Thoracic aorta (tissue), 2 donors: ENCODE results near the gene KIT. TPM values are rescaled to one million over a fixed set of nuclear protein-coding genes. Genes with fewer than 3 reads are reported as not detected.
"Not testable (repeated sequence)": the region's sequence is repeated elsewhere in the genome, so short reads cannot be mapped to it uniquely, and the experiment has no call there.

ENCODE experiments used
- ATAC-seq: fragments of 150-250 bp; one replicate; pipeline ENCODE4 v1.8.0; 2017; ENCODE audit warnings: low read depth; ENCODE audit not compliant: insufficient number of reproducible peaks, low FRiP score
- DNase-seq: peaks from one replicate; pipeline ENCODE4 v3.0.0-alpha.2; 2020; ENCODE audit warnings: low spot score
- H3K27ac ChIP-seq, 2 donors: fragments of 200-600 bp; sonication (generic); 1 replicate in 1 of 2; 2 replicates in 1 of 2; pipeline ENCODE4 v1.5.1; 2016; ENCODE audit warnings: mild to moderate bottlenecking in 2 of 2, moderate library complexity in 2 of 2
- H3K27me3 ChIP-seq: fragments of 200-600 bp; sonication (generic); replicated peaks from 2 replicates; pipeline ENCODE4 v1.6.0; 2016; ENCODE audit warnings: mild to moderate bottlenecking; ENCODE audit not compliant: insufficient read depth
- H3K36me3 ChIP-seq: fragments of 200-600 bp; sonication (generic); one replicate; pipeline ENCODE4 v1.5.1; 2016
- H3K4me1 ChIP-seq, 2 donors: fragments of 200-600 bp; sonication (generic); 1 replicate in 1 of 2; 2 replicates in 1 of 2; pipeline versions ENCODE4 v1.5.1 to v1.6.0; 2016; ENCODE audit warnings: low read depth in 2 of 2, mild to moderate bottlenecking in 1 of 2; ENCODE audit not compliant: control insufficient read depth in 1 of 2
- H3K4me3 ChIP-seq: fragments of 200-600 bp; sonication (generic); 2 replicates; pipeline ENCODE4 v1.5.1; 2016; ENCODE audit warnings: mild to moderate bottlenecking
- H3K9me3 ChIP-seq: fragments of 200-600 bp; sonication (generic); 2 replicates; pipeline ENCODE4 v1.5.1; 2016
- CTCF ChIP-seq: fragments of 200-600 bp; sonication (generic); IDR thresholded peaks from one replicate; pipeline ENCODE4 v1.5.1; 2019; ENCODE audit warnings: antibody characterized with exemption
- total RNA-seq, 2 donors: library from RNA; depleted of rRNA; stranded (reverse); fragments of >200 nt; gene quantifications; one replicate each; pipeline versions ENCODE4 v1.1.0 to v1.2.3, GENCODE V29; 2016

Gene KIT
- total RNA-seq, 2 donors from 2014 or later = 17.6 to 33.8 TPM

DNA sequence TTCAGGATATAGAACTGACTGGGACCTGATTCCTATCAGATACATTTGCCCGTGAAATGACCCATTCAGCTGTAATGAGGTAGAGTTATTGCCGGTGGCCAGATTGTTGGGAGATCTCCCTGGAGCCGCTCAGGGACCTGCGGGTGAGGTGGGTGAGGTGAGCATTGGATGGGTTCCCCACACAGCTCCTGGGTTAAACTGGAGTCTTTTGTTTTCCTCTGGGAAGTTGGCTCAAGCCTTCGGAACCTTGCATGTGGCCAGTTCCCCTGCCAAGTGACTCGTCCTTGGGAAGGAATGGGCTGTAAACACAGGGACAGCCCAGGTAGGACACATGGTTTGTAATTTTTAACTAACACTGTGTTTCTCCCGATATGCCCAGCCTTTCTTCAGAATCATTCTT lies 31.6 kb upstream of the KIT start:
- H3K36me3 ChIP-seq = no peaks in the 10 kb centered on the region
- no peak overlapping the region for H3K4me3 ChIP-seq
- H3K9me3 ChIP-seq = no peaks in the 10 kb centered on the region
- no peak for TF ChIP-seq CTCF
- H3K27ac ChIP-seq = peak overlapping the region in 1 of 2 donors; percentile 1
- no peaks in the 10 kb centered on the region for H3K27me3 ChIP-seq
- no peak for DNase-seq
- peaks cover 6 to 15% of the 10 kb centered on the region in 2 donors for H3K4me1 ChIP-seq
- ATAC-seq = no peak

DNA sequence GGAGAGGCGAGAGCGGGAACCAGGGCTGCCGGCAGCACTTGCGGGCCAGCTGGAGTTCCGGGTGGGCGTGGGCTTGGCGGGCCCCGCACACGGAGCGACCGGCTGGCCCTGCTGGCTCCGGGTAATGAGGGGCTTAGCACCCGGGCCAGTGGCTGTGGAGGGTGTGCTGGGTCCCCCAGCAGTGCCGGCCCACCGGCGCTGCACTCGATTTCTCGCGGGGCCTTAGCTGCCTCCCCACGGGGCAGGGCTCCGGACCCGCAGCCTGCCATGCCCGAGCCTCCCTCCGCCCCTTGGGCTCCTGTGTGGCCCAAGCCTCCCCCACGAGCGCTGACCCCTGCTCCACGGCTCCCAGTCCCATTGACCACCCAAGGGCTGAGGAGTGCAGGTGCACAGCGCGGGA lies 25.2 kb upstream of the KIT start:
- ATAC-seq (no peak), DNase-seq (no peak)
- H3K4me1 ChIP-seq = no peaks in the 10 kb centered on the region
- TF ChIP-seq CTCF = no peak
- H3K36me3 ChIP-seq = no peaks in the 10 kb centered on the region
- no peaks in the 10 kb centered on the region for H3K9me3 ChIP-seq
- no peak overlapping the region for H3K4me3 ChIP-seq
- H3K27ac ChIP-seq = no peak overlapping the region
- H3K27me3 ChIP-seq = no peaks in the 10 kb centered on the region

GRCh38 chr4:54633102-54633740 lies 24.5 kb upstream of the KIT start:
- ATAC-seq, H3K4me1 ChIP-seq, H3K4me3 ChIP-seq, DNase-seq, H3K27me3 ChIP-seq, H3K9me3 ChIP-seq, H3K36me3 ChIP-seq, H3K27ac ChIP-seq: not testable (repeated sequence)

- H3K27ac ChIP-seq = no peak overlapping the region
- ATAC-seq = no peak
- no peaks in the 10 kb centered on the region for H3K36me3 ChIP-seq
- no peak overlapping the region for H3K4me3 ChIP-seq
- DNase-seq = no peak
- H3K9me3 ChIP-seq = no peaks in the 10 kb centered on the region
- TF ChIP-seq CTCF = no peak
- H3K4me1 ChIP-seq = no peaks in the 10 kb centered on the region
- H3K27me3 ChIP-seq = no peaks in the 10 kb centered on the region
These were observed 22.4 kb upstream of the KIT start for GRCh38 chr4:54635318-54635717.

DNA sequence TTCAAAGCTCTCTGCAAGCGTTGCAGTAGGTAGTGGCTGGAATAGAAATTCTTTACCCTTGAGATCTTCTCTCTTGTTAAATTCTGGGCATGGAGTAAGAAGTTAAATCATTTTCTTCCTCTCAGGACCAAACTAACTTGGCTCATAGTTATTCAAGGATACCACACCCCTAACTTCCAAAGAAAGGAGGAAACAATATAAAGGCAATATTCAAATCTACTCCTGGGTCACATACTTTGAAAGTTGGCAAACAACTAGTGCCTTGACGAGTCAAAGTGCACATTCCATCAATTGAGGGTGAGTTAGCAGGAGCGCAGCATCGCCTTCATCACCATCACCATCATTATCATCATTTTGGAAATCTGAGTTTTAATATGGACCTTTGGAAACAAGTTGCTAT lies 20.4 kb upstream of the KIT start:
- H3K9me3 ChIP-seq = no peaks in the 10 kb centered on the region
- ATAC-seq (no peak), DNase-seq (no peak)
- no peak overlapping the region for H3K27ac ChIP-seq
- H3K4me1 ChIP-seq = no peaks in the 10 kb centered on the region
- no peak for TF ChIP-seq CTCF
- H3K36me3 ChIP-seq = no peaks in the 10 kb centered on the region
- no peaks in the 10 kb centered on the region for H3K27me3 ChIP-seq
- H3K4me3 ChIP-seq = no peak overlapping the region

DNA sequence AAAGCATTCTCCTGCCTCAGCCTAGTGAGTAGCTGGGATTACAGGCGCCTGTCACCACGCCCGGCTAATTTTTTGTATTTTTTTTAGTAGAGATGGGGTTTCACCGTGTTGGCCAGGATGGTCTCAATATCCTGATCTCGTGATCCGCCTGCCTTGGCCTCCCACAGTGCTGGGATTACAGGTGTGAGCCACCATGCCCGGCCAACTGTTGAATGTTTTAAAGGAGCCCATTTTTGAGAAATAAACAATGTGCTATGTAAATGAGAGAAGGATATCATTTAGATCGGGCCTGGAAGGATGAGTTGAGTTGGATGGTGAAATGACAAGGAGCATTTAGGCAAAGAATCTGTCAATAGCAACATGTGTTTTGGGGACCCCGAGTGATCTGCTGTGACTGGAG lies 16.7 kb upstream of the KIT start:
- not testable (repeated sequence) for H3K9me3 ChIP-seq, H3K36me3 ChIP-seq, H3K4me1 ChIP-seq, H3K4me3 ChIP-seq, H3K27me3 ChIP-seq, ATAC-seq, DNase-seq, H3K27ac ChIP-seq
